WI38 (cell line): Measurements from ENCODE around the gene CCDC102B.

Experiments used
- H3K4me3 ChIP-seq: 2 replicates; pipeline ENCODE4 v1.5.1; 2011; ENCODE audit warnings: low read depth, mild to moderate bottlenecking, control low read depth, low read length
- CTCF ChIP-seq: IDR thresholded peaks from 2 replicates; pipeline ENCODE4 v1.5.1; 2012; ENCODE audit warnings: low read depth, mild to moderate bottlenecking, control low read depth, low read length

CCDC102B gene

DNA sequence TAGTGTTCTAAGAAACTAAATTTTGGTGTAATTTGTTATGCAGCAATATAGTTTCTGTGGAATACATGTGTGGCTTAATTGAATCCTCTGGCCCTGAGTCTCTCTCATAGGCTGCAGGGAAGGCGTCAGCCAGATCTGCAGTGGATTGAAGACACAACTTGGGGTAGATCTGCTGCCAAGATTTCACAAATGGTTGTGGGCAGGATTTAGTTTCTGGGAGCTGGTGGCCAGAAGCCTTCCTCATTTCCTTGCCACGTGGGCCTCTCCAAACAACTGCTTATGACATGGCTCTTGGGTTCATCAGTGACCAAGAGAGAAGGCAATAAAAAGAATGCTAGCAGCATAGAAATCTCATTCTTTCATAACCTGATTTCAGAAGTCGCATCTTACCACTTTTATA, 28.2 kb downstream of the CCDC102B start:
- TF ChIP-seq CTCF, result no peak

GRCh38 chr18:68830256-68831045, 32.6 kb downstream of the CCDC102B start:
- H3K4me3 ChIP-seq, result no peak overlapping the region
- TF ChIP-seq CTCF, result no peak

More for the DNA sequence above, 28.2 kb downstream of the CCDC102B start:
- H3K4me3 ChIP-seq, result no peak overlapping the region

GRCh38 chr18:68833756-68834155, 35.9 kb downstream of the CCDC102B start:
- no peak for TF ChIP-seq CTCF
- no peak overlapping the region for H3K4me3 ChIP-seq

- no peak overlapping the region for H3K4me3 ChIP-seq
- TF ChIP-seq CTCF, result no peak
Observed at GRCh38 chr18:68837665-68838451, 40.0 kb downstream of the CCDC102B start.

- TF ChIP-seq CTCF, result no peak
- H3K4me3 ChIP-seq, result no peak overlapping the region
Observed at GRCh38 chr18:68839701-68840100, 41.8 kb downstream of the CCDC102B start.

DNA sequence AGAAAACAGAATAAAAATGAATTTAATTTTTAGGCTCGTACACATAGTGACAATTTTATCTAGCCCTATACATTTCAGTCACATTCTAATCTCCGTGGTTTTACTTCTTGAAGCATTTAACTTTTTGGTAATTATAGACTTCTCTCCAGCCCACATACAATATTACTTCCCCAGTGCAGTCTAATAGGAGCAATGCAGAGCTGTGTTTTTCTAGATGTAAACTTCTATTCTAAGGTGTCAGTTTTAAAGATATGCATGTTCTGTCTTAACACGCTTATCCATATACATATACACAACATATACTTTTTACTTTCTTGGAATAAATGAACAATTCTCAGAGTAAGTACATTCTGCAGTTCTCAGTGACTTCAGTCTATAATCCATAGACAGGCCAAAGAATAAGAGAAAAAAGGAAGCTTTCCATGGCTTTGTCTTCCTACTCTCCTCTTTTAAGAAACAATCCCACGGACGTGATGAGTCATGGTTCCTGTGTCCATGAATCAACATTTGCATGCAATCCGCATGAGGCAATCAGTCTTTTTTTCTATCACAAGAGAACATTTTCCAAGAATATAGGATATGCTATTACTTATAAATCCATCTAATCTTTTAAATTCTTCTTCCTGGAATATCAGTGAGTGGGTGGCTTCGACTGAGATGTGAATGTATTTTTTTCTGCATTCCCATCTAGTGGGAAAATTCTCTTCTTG, 42.8 kb downstream of the CCDC102B start:
- TF ChIP-seq CTCF, result no peak
- no peak overlapping the region for H3K4me3 ChIP-seq
